ENCODE results near the gene UST.
"Not testable (repeated sequence)": the region's sequence is repeated elsewhere in the genome, so short reads cannot be mapped to it uniquely, and the experiment has no call there.

Gene UST

GRCh38 chr6:148762231-148762630 lies 15.4 kb downstream of the UST start:
- TF ChIP-seq EZH2phosphoT487 (IDR thresholded peaks at IDR 0.05; ENCODE audit: borderline replicate concordance, low read length) (no peak), CTCF (IDR thresholded peaks at IDR 0.05; ENCODE audit: low read depth, low read length, poor library complexity, severe bottlenecking) (no peak)

DNA sequence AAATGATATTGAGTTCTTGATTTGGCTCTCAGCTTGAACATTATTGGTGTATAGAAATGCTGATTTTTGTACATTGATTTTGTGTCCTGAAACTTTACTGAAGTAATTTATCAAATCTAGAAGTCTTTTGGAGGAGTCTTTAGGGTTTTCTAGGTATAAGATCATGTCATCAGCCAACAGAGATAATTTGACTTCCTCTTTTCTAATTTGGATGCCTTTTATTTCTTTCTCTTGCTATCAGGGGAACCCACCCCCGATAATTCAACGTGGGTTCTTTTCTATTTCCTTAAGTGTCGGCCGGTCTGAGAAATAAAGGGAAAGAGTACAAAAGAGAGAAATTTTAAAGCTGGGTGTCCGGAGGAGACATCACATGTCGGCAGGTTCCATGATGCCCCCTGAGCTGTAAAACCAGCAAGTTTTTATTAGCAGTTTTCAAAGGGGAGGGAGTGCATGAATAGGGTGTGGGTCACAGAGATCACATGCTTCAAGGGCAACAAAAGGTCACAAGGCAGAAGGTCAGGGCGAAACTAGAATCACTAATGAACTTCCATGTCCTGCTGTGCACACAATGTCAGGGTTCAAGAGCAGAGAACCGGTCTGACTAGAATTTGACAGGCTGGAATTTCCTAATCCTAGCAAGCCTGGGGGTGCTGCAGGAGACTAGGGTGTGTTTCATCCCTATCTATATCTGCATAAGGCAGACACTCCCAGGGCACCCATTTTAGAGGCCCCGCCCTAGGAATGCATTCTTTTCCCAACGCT lies 17.6 kb downstream of the UST start:
- H3K36me3 ChIP-seq (ENCODE audit: control insufficient read depth, low read length); H3K4me2 ChIP-seq (ENCODE audit: low read length); H3K9me2 ChIP-seq (replicated peaks; ENCODE audit: control insufficient read depth, low read length); H4K20me1 ChIP-seq (ENCODE audit: control insufficient read depth, insufficient read depth, low read depth, low read length); H3K4me3 ChIP-seq (ENCODE audit: low read length); H3K9me3 ChIP-seq (ENCODE audit: control insufficient read depth, insufficient read depth, low read length); H3K79me2 ChIP-seq (ENCODE audit: control insufficient read depth, low read length); H3K27ac ChIP-seq (ENCODE audit: low read depth, low read length): not testable (repeated sequence)
- Histone ChIP-seq H3K4me1 (ENCODE audit: control insufficient read depth, low read length) (peaks cover 27% of the 10 kb centered on the region), H3F3A (ENCODE audit: control insufficient read depth, insufficient read depth) (peaks cover 18% of the 10 kb centered on the region), H3K27me3 (ENCODE audit: control insufficient read depth, low read length) (peaks cover 24% of the 10 kb centered on the region)

More at GRCh38 chr6:148762231-148762630, 15.4 kb downstream of the UST start:
- H3K4me3 ChIP-seq (ENCODE audit: low read length) = no peak overlapping the region
- H3K27ac ChIP-seq (ENCODE audit: low read depth, low read length) = no peak overlapping the region
- H3K9me3 ChIP-seq (ENCODE audit: control insufficient read depth, insufficient read depth, low read length) = no peaks in the 10 kb centered on the region
- H3K4me1 ChIP-seq (ENCODE audit: control insufficient read depth, low read length) = peaks cover 45% of the 10 kb centered on the region
- H3K79me2 ChIP-seq (ENCODE audit: control insufficient read depth, low read length) = no peaks in the 10 kb centered on the region
- peaks cover 12% of the 10 kb centered on the region for H3K27me3 ChIP-seq (ENCODE audit: control insufficient read depth, low read length)
- peaks cover 22% of the 10 kb centered on the region for H3F3A ChIP-seq (ENCODE audit: control insufficient read depth, insufficient read depth)
- H3K4me2 ChIP-seq (ENCODE audit: low read length) = no peak overlapping the region
- H3K9me2 ChIP-seq (replicated peaks; ENCODE audit: control insufficient read depth, low read length) = no peaks in the 10 kb centered on the region
- H4K20me1 ChIP-seq (ENCODE audit: control insufficient read depth, insufficient read depth, low read depth, low read length) = no peaks in the 10 kb centered on the region
- no peaks in the 10 kb centered on the region for H3K36me3 ChIP-seq (ENCODE audit: control insufficient read depth, low read length)

- H3K79me2 ChIP-seq (ENCODE audit: control insufficient read depth, low read length) = no peaks in the 10 kb centered on the region
- H3K27me3 ChIP-seq (ENCODE audit: control insufficient read depth, low read length) = peaks cover 38% of the 10 kb centered on the region
- no peak overlapping the region for H3K27ac ChIP-seq (ENCODE audit: low read depth, low read length)
- H3F3A ChIP-seq (ENCODE audit: control insufficient read depth, insufficient read depth) = peaks cover 3% of the 10 kb centered on the region; the same call in 1 of the 2 replicates
- no peaks in the 10 kb centered on the region; the same call in 1 of the 2 replicates for H4K20me1 ChIP-seq (ENCODE audit: control insufficient read depth, insufficient read depth, low read depth, low read length)
- no peaks in the 10 kb centered on the region for H3K9me3 ChIP-seq (ENCODE audit: control insufficient read depth, insufficient read depth, low read length)
- H3K9me2 ChIP-seq (replicated peaks; ENCODE audit: control insufficient read depth, low read length) = no peaks in the 10 kb centered on the region
- peaks cover 19% of the 10 kb centered on the region for H3K4me1 ChIP-seq (ENCODE audit: control insufficient read depth, low read length)
- H3K4me2 ChIP-seq (ENCODE audit: low read length) = no peak overlapping the region
- H3K4me3 ChIP-seq (ENCODE audit: low read length) = no peak overlapping the region
- no peaks in the 10 kb centered on the region for H3K36me3 ChIP-seq (ENCODE audit: control insufficient read depth, low read length)
- TF ChIP-seq CTCF (IDR thresholded peaks at IDR 0.05; ENCODE audit: low read depth, low read length, poor library complexity, severe bottlenecking) = no peak
- TF ChIP-seq EZH2phosphoT487 (IDR thresholded peaks at IDR 0.05; ENCODE audit: borderline replicate concordance, low read length) = no peak
Observed at GRCh38 chr6:148765898-148766808, 19.3 kb downstream of the UST start.
